HG03432 (cell line): ENCODE measurements around the gene IL36RN.

Experiments used
- ATAC-seq: cut with Tn5 transposase; IDR thresholded peaks from one replicate; pipeline ENCODE4 v1.9.1; 2021; ENCODE audit warnings: mild to moderate bottlenecking, moderate library complexity; ENCODE audit not compliant: unreplicated experiment

The IL36RN gene

GRCh38 chr2:113046465-113046864 lies 12.5 kb upstream of the IL36RN start:
- no peak for ATAC-seq

- ATAC-seq = no peak
Measured at GRCh38 chr2:113050921-113051895, 7.8 kb upstream of the IL36RN start.

GRCh38 chr2:113052396-113052917 lies 6.5 kb upstream of the IL36RN start, which contains the start of gene IL36B:
IL36B (minus strand) TSS chr2:113052867.
- no peak for ATAC-seq

- ATAC-seq = no peak
Measured at GRCh38 chr2:113053666-113054065, 5.3 kb upstream of the IL36RN start.

- no peak for ATAC-seq
Measured at GRCh38 chr2:113054066-113054465, 4.9 kb upstream of the IL36RN start.

- no peak for ATAC-seq
Measured at GRCh38 chr2:113056521-113056920, 2.5 kb upstream of the IL36RN start.

- no peak for ATAC-seq
Measured at GRCh38 chr2:113057117-113057516, 1.9 kb upstream of the IL36RN start.

GRCh38 chr2:113058411-113058994 lies 495 bp upstream of the IL36RN start:
- ATAC-seq = no peak

GRCh38 chr2:113060396-113060795 lies 1.4 kb downstream of the IL36RN start:
- no peak for ATAC-seq

GRCh38 chr2:113060796-113061195 lies 1.8 kb downstream of the IL36RN start:
- ATAC-seq = no peak

- no peak for ATAC-seq
Measured at GRCh38 chr2:113061241-113061640, 2.2 kb downstream of the IL36RN start.

GRCh38 chr2:113061896-113062770 lies 3.1 kb downstream of the IL36RN start:
- ATAC-seq = no peak

GRCh38 chr2:113064281-113064680 lies 5.3 kb downstream of the IL36RN start:
- no peak for ATAC-seq

GRCh38 chr2:113064898-113065297 lies 5.9 kb downstream of the IL36RN start:
- no peak for ATAC-seq

- no peak for ATAC-seq
Measured at GRCh38 chr2:113067681-113068080, 8.7 kb downstream of the IL36RN start, which contains the start of gene IL1F10. IL1F10 (plus strand) TSS chr2:113067970; CDS start chr2:113072739, 4,769 bp downstream.

GRCh38 chr2:113068249-113068648 lies 9.3 kb downstream of the IL36RN start:
- no peak for ATAC-seq

- ATAC-seq = no peak
Measured at GRCh38 chr2:113068706-113069485, 9.9 kb downstream of the IL36RN start.

- no peak for ATAC-seq
Measured at GRCh38 chr2:113069676-113070605, 10.9 kb downstream of the IL36RN start.

GRCh38 chr2:113070606-113070975 lies 11.6 kb downstream of the IL36RN start:
- no peak for ATAC-seq
